IMR-90 (cell line): ENCODE data around the gene IGLL1. TPM values are rescaled to one million over a fixed set of nuclear protein-coding genes. Genes with fewer than 3 reads are reported as not detected.
"Not testable (repeated sequence)": the region's sequence is repeated elsewhere in the genome, so short reads cannot be mapped to it uniquely, and the experiment has no call there.

Source experiments
- ATAC-seq: fragments of 200-7000 bp; cut with Tn5 transposase; 2 replicates; pipeline ENCODE4 v1.9.1; 2020; ENCODE audit warnings: low read depth, mild to moderate bottlenecking, moderate library complexity
- BruUV-seq: library from RNA; stranded (reverse); fragments of 400-500 nt; replicated peaks from 2 replicates; lab custom pipeline; 2021; lab: Mats Ljungman, UMichigan
- CTCF ChIA-PET: fragments of 300-600 bp; formaldehyde crosslinking; extraction: SDS; loops from one replicate; lab custom pipeline; 2021; ENCODE audit warnings: antibody characterized with exemption; lab: Yijun Ruan, JAX
- POLR2A ChIA-PET: fragments of 300-600 bp; sonication (Branson Sonifier 250); formaldehyde crosslinking; loops from one replicate; lab custom pipeline; 2022; ENCODE audit warnings: antibody characterized with exemption; ENCODE audit not compliant: unreplicated experiment; lab: Charles Lee
- DNase-seq: peaks from one replicate; pipeline ENCODE4 v3.0.0; 2013
- H2AFZ ChIP-seq: replicated peaks from 2 replicates; pipeline ENCODE3; 2013; ENCODE audit warnings: low read length, mild to moderate bottlenecking; ENCODE audit not compliant: poor library complexity
- H2AK5ac ChIP-seq: 2 replicates; pipeline ENCODE4 v1.6.1; 2013; ENCODE audit warnings: low read depth, low read length, inconsistent platforms
- H2AK9ac ChIP-seq: replicated peaks from 2 replicates; pipeline ENCODE3; 2013; ENCODE audit warnings: mild to moderate bottlenecking, low read depth, low read length, moderate library complexity; ENCODE audit not compliant: poor library complexity
- H2BK120ac ChIP-seq: 2 replicates; pipeline ENCODE4 v1.6.1; 2013; ENCODE audit warnings: low read depth, low read length, inconsistent platforms
- H2BK15ac ChIP-seq: 3 replicates; pipeline ENCODE4 v1.6.1; 2013; ENCODE audit warnings: low read depth, low read length, inconsistent platforms
- H2BK20ac ChIP-seq: 2 replicates; pipeline ENCODE4 v1.6.1; 2013; ENCODE audit warnings: low read depth, mild to moderate bottlenecking, inconsistent platforms, low read length, moderate library complexity
- H2BK5ac ChIP-seq: 2 replicates; pipeline ENCODE4 v1.6.1; 2013; ENCODE audit warnings: mild to moderate bottlenecking, low read depth, low read length, inconsistent platforms; ENCODE audit not compliant: poor library complexity, severe bottlenecking
- H3K14ac ChIP-seq: replicated peaks from 2 replicates; pipeline ENCODE4 v1.6.1; 2013; ENCODE audit warnings: low read depth, low read length, inconsistent platforms
- H3K18ac ChIP-seq: 2 replicates; pipeline ENCODE4 v1.6.1; 2013; ENCODE audit warnings: low read depth, low read length, control low read depth
- H3K23ac ChIP-seq: 2 replicates; pipeline ENCODE4 v1.6.1; 2013; ENCODE audit warnings: low read depth, low read length, inconsistent platforms
- H3K27ac ChIP-seq: 2 replicates; pipeline ENCODE4 v1.5.1; 2013; ENCODE audit warnings: mild to moderate bottlenecking, control low read depth, low read length; ENCODE audit not compliant: insufficient read depth
- H3K27me3 ChIP-seq: 2 replicates; pipeline ENCODE4 v1.6.1; 2013; ENCODE audit warnings: low read length; ENCODE audit not compliant: control insufficient read depth, insufficient read depth
- H3K36me3 ChIP-seq: 2 replicates; pipeline ENCODE4 v1.6.1; 2013; ENCODE audit warnings: low read length, mixed read lengths; ENCODE audit not compliant: control insufficient read depth, insufficient read depth
- H3K4ac ChIP-seq: 2 replicates; pipeline ENCODE4 v1.6.1; 2013; ENCODE audit warnings: low read depth, low read length, inconsistent platforms
- H3K4me1 ChIP-seq: 2 replicates; pipeline ENCODE4 v1.6.1; 2013; ENCODE audit warnings: low read length, mixed read lengths; ENCODE audit not compliant: control insufficient read depth, insufficient read depth
- H3K4me2 ChIP-seq: 2 replicates; pipeline ENCODE4 v1.6.1; 2013; ENCODE audit warnings: low read depth, mild to moderate bottlenecking, control low read depth, low read length, moderate library complexity
- H3K4me3 ChIP-seq: 2 replicates; pipeline ENCODE4 v1.5.1; 2013; ENCODE audit warnings: low read depth, mild to moderate bottlenecking, control low read depth, low read length, moderate library complexity; ENCODE audit not compliant: insufficient read depth
- H3K56ac ChIP-seq: 2 replicates; pipeline ENCODE4 v1.6.1; 2013; ENCODE audit warnings: low read length, inconsistent platforms; ENCODE audit not compliant: insufficient read depth; ENCODE audit errors: extremely low read depth
- H3K79me1 ChIP-seq, 2 experiments: 2 replicates each; pipeline ENCODE4 v1.6.1; 2013; ENCODE audit warnings: low read length in 2 of 2, inconsistent platforms in 1 of 2, low read depth in 1 of 2
- H3K9ac ChIP-seq: 2 replicates; pipeline ENCODE4 v1.6.1; 2013; ENCODE audit warnings: low read depth, low read length, control low read depth
- H3K9me1 ChIP-seq: 2 replicates; pipeline ENCODE4 v1.6.1; 2013; ENCODE audit warnings: low read length, inconsistent platforms; ENCODE audit not compliant: insufficient read depth
- H3K9me3 ChIP-seq: 2 replicates; pipeline ENCODE4 v1.6.1; 2013; ENCODE audit warnings: low read length; ENCODE audit not compliant: control insufficient read depth, insufficient read depth
- H4K20me1 ChIP-seq: 2 replicates; pipeline ENCODE4 v1.6.1; 2013; ENCODE audit warnings: low read length, inconsistent platforms; ENCODE audit not compliant: insufficient read depth
- H4K5ac ChIP-seq: 2 replicates; pipeline ENCODE4 v1.6.1; 2013; ENCODE audit warnings: mild to moderate bottlenecking, low read depth, low read length, control low read depth
- H4K8ac ChIP-seq, 2 experiments: 2 replicates each; pipeline ENCODE4 v1.6.1; 2013; ENCODE audit warnings: low read depth in 2 of 2, low read length in 2 of 2, control low read depth in 1 of 2, inconsistent platforms in 1 of 2
- H4K91ac ChIP-seq: 2 replicates; pipeline ENCODE4 v1.6.1; 2013; ENCODE audit warnings: low read depth, low read length, inconsistent platforms; ENCODE audit not compliant: insufficient read depth
- WGBS, 2 experiments: methylation state at CpG; one replicate each; pipeline versions ENCODE4 v1.1.5 to v1.1.7; 2013; ENCODE audit warnings: missing lambda C conversion rate in 2 of 2; ENCODE audit not compliant: insufficient read length in 1 of 2; ENCODE audit errors: extremely low coverage in 2 of 2; 5-methylcytosine and 5-hydroxymethylcytosine counted together
- dilution Hi-C: fragments of 300-500 bp; cut with HindIII; formaldehyde crosslinking; loops from one replicate; pipeline ENCODE4 v1.14.3; 2018; ENCODE audit warnings: low sequenced_read_pairs; ENCODE audit not compliant: unreplicated experiment
- in situ Hi-C: fragments of 300-500 bp; cut with MboI; formaldehyde crosslinking; loops from 3 replicates; pipeline ENCODE4 v1.14.3; 2019; ENCODE audit warnings: low sequenced_read_pairs, inconsistent platforms, mixed read lengths
- intact Hi-C: fragments of 100-400 bp; cut with micrococcal nuclease; formaldehyde crosslinking; loops from 2 replicates; pipeline ENCODE4 v1.10.0; 2022
- polyA plus RNA-seq, 3 experiments: library from polyadenylated mRNA; depleted of rRNA; stranded (reverse); fragments of >200 nt; gene quantifications; 2 replicates each; pipeline ENCODE4 v1.2.3, GENCODE V29; 2012; ENCODE audit warnings: low replicate concordance in 1 of 3
- total RNA-seq: library from RNA; depleted of rRNA; stranded (reverse); fragments of >200 nt; gene quantifications from 2 replicates; pipeline ENCODE4 v1.2.3, GENCODE V29; 2012

The IGLL1 gene
- total and polyA plus RNA-seq, 2 of the 4 experiments (the other 2 are of a cell fraction), result not detected

GRCh38 chr22:23621916-23622315, 41.8 kb upstream of the IGLL1 start:
- CTCF ChIA-PET, result not testable (repeated sequence)

More at GRCh38 chr22:23621916-23622315, 41.8 kb upstream of the IGLL1 start:
- H2BK5ac ChIP-seq, H3K4me2 ChIP-seq, H3K18ac ChIP-seq, H3K79me1 ChIP-seq, H4K8ac ChIP-seq, H3K4ac ChIP-seq, H3K4me3 ChIP-seq, H3K9me3 ChIP-seq, H3K14ac ChIP-seq, ATAC-seq, H4K20me1 ChIP-seq, H3K27ac ChIP-seq, H3K9ac ChIP-seq, H4K5ac ChIP-seq, H3K23ac ChIP-seq, H2AFZ ChIP-seq, H3K4me1 ChIP-seq, H3K27me3 ChIP-seq, H2BK15ac ChIP-seq, H2BK20ac ChIP-seq, H3K9me1 ChIP-seq, DNase-seq, intact Hi-C loops, BruUV-seq, H4K91ac ChIP-seq, H2BK120ac ChIP-seq, H2AK9ac ChIP-seq, H3K56ac ChIP-seq, H3K36me3 ChIP-seq, dilution Hi-C loops, H2AK5ac ChIP-seq: not testable (repeated sequence)
- in situ Hi-C loops, result loop anchor here (10.0 kb wide), 1 partner anchor 233 kb away; the partner anchor contains the start of gene SLC2A11
- POLR2A ChIA-PET, result interaction anchor here (0.6 kb wide), 1 partner anchor 538 kb away, joined by 3 read pairs; no protein-coding TSS in a partner anchor
- 40% methylated on average over 1 of the region's 2 CpGs; no CpG with 5 or more reads in 1 of the 2 experiments for WGBS, 2 experiments
